Activated naive CD8-positive, alpha-beta T cell (primary cell): ENCODE results near the gene CHRNA10.
"Not testable (repeated sequence)": the region's sequence is repeated elsewhere in the genome, so short reads cannot be mapped to it uniquely, and the experiment has no call there.

Experiments used
- H3K27ac Mint-ChIP-seq: one replicate; pipeline ENCODE4 v1.8.0; 2021; ENCODE audit warnings: mixed read lengths
- H3K27me3 Mint-ChIP-seq: one replicate; pipeline ENCODE4 v1.8.0; 2021; ENCODE audit warnings: mixed read lengths
- H3K36me3 Mint-ChIP-seq: one replicate; pipeline ENCODE4 v1.8.0; 2021; ENCODE audit warnings: mixed read lengths
- H3K4me1 Mint-ChIP-seq: one replicate; pipeline ENCODE4 v1.8.0; 2021; ENCODE audit warnings: low read depth, mixed read lengths
- H3K4me3 Mint-ChIP-seq: one replicate; pipeline ENCODE4 v1.8.0; 2021; ENCODE audit warnings: mild to moderate bottlenecking, mixed read lengths
- H3K9me3 Mint-ChIP-seq: one replicate; pipeline ENCODE4 v1.8.0; 2021; ENCODE audit warnings: low read depth, mixed read lengths

CHRNA10 gene

DNA sequence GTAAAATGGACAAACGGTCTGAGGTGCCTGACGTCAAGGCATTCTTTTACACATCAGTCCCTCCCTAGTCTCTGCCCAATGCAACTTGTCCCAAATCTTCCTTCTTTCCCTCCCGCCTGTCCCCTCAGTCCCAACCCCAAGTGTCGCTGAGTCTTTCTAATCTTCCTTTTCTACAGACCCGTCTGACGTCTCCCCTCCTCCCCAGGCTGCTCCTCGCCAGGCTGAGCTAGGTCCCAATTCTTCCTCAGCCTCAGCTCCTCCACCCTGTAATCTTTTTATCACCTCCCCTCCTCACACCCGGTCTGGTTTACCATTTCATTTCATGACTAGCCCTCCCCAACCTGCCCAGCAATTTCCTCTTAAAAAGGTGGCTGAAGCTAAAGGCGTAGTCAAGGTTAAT is 21.8 kb downstream of the CHRNA10 start:
- H3K4me3 Mint-ChIP-seq, H3K27ac Mint-ChIP-seq, H3K9me3 Mint-ChIP-seq, H3K36me3 Mint-ChIP-seq, H3K4me1 Mint-ChIP-seq: not testable (repeated sequence)
- peaks cover 22% of the 10 kb centered on the region for H3K27me3 Mint-ChIP-seq

- not testable (repeated sequence) for H3K4me3 Mint-ChIP-seq, H3K9me3 Mint-ChIP-seq, H3K27ac Mint-ChIP-seq, H3K4me1 Mint-ChIP-seq, H3K36me3 Mint-ChIP-seq
- H3K27me3 Mint-ChIP-seq: peaks cover 26% of the 10 kb centered on the region
These were observed 22.3 kb downstream of the CHRNA10 start for GRCh38 chr11:3648843-3649242.

DNA sequence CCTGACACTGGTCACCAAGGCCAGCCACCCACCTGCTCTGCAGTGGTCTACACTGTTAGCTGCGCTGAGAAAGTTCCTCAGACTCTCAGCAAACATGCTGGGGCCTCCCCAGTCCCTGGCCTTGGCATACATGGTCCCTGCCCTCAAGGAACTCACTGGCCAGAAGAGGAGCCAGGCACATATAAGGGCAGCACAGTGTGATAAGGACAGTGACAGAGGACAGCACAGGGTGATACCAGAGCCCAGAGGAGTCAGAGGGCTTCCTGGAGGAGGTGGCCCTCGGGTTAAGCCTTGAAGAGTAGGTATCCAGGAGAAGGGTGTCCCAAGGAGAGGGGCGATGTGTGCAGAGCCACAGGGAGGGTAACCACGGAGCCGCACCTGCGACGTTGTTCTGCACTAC is 25.6 kb downstream of the CHRNA10 start:
- Mint-ChIP-seq H3K9me3 (no peaks in the 10 kb centered on the region), H3K4me1 (peaks cover 6% of the 10 kb centered on the region), H3K27me3 (peaks cover 30% of the 10 kb centered on the region), H3K36me3 (peaks cover 4% of the 10 kb centered on the region), H3K4me3 (no peak overlapping the region), H3K27ac (no peak overlapping the region)

- H3K4me3 Mint-ChIP-seq: peak within 1 kb of the TSS; percentile 22
- H3K27ac Mint-ChIP-seq: no peak within 1 kb of the TSS
- peaks cover 6% of the 10 kb centered on the region for H3K4me1 Mint-ChIP-seq
- peaks cover 4% of the 10 kb centered on the region for H3K36me3 Mint-ChIP-seq
- peaks cover 28% of the 10 kb centered on the region for H3K27me3 Mint-ChIP-seq
- no peaks in the 10 kb centered on the region for H3K9me3 Mint-ChIP-seq
These were observed 26.4 kb downstream of the CHRNA10 start, which contains the start of gene ART1 for GRCh38 chr11:3644817-3645235. Gene ART1, plus strand, starts transcription at chr11:3645128. Its CDS starts 14,086 bp downstream, at chr11:3659214.

- H3K9me3 Mint-ChIP-seq, H3K27ac Mint-ChIP-seq, H3K36me3 Mint-ChIP-seq, H3K4me1 Mint-ChIP-seq: not testable (repeated sequence)
- Mint-ChIP-seq H3K27me3 (peaks cover 27% of the 10 kb centered on the region), H3K4me3 (peak overlapping the region; percentile 82)
These were observed 28.1 kb downstream of the CHRNA10 start for GRCh38 chr11:3643102-3643546.

GRCh38 chr11:3642071-3642951 is 28.9 kb downstream of the CHRNA10 start:
- H3K27ac Mint-ChIP-seq: no peak overlapping the region
- no peaks in the 10 kb centered on the region for H3K9me3 Mint-ChIP-seq
- H3K36me3 Mint-ChIP-seq: peaks cover 4% of the 10 kb centered on the region
- peaks cover 6% of the 10 kb centered on the region for H3K4me1 Mint-ChIP-seq
- H3K4me3 Mint-ChIP-seq: peak overlapping the region; percentile 82
- peaks cover 27% of the 10 kb centered on the region for H3K27me3 Mint-ChIP-seq

DNA sequence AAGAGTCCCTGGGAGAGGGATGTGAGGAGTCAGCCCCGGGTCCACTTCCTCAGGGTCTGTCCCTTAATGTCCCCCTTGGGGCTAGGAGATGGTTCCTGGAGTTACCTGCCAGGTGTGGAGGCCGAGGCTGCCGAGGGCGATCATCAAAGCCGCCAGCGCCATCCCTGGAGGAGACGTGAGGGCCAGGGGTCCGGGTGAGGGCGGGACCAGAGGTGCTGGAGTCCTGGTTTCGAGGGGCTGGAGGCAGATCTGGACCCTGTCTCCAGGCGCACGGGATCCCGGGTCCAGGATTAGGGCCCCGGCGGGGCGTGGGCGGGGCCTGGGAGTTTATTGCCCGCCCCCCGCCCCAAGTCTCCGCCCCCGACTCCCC is 29.5 kb downstream of the CHRNA10 start, which contains the start of gene ART5:
Gene ART5, minus strand, starts transcription at position 292 of the 370 bp plus-strand sequence. Its CDS starts 130 bp downstream, at position 162.
- Mint-ChIP-seq H3K27ac (no peak within 1 kb of the TSS), H3K4me3 (peak within 1 kb of the TSS; percentile 82), H3K4me1 (peaks cover 6% of the 10 kb centered on the region), H3K9me3 (no peaks in the 10 kb centered on the region), H3K36me3 (peaks cover 4% of the 10 kb centered on the region), H3K27me3 (peaks cover 26% of the 10 kb centered on the region)

DNA sequence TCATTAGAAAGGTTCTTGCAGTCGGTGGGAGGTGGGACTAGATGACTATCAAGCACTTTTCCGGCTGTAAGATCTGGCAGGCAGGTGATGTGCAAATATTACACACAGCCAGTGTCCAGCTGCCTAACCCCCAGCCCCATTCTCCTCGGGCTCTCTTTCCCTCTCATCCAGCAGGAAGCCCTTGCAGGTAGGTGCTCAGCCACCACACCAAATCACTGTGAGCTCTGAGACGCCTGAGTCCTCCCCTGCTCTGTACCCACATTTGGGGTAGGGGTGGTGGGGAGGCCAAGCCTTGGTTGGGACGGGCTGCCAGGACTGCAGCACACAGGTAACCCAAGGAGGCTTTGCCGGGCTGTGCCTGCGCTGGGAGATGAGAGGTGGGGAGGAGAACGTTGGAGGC is 30.0 kb downstream of the CHRNA10 start:
- peaks cover 4% of the 10 kb centered on the region for H3K36me3 Mint-ChIP-seq
- peaks cover 6% of the 10 kb centered on the region for H3K4me1 Mint-ChIP-seq
- H3K9me3 Mint-ChIP-seq: no peaks in the 10 kb centered on the region
- no peak overlapping the region for H3K27ac Mint-ChIP-seq
- peak overlapping the region; percentile 79 for H3K4me3 Mint-ChIP-seq
- H3K27me3 Mint-ChIP-seq: peaks cover 24% of the 10 kb centered on the region

DNA sequence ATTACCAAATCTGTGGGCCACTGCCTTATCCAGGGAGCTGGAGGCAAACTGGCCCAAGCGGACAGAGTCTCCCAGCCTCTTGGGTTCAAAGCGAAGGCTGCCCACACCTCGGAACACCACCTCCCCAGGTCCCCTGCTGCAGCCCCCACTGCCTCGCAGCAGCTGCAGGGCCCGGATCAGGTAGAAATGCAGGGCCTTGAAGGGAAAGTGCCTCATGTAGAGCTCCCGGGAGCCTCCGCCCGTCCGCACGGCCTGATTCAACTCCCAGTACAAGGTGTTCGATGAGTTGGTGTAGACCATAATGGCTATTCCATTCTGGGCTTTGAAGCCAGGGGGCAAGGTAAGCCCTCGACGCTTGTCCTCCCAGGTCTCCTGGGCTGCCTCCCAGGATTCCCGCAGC is 31.3 kb downstream of the CHRNA10 start:
- no peaks in the 10 kb centered on the region for H3K9me3 Mint-ChIP-seq
- H3K27ac Mint-ChIP-seq: no peak overlapping the region
- peaks cover 20% of the 10 kb centered on the region for H3K27me3 Mint-ChIP-seq
- peaks cover 6% of the 10 kb centered on the region for H3K4me1 Mint-ChIP-seq
- peaks cover 4% of the 10 kb centered on the region for H3K36me3 Mint-ChIP-seq
- no peak overlapping the region for H3K4me3 Mint-ChIP-seq

GRCh38 chr11:3638513-3638912 is 32.7 kb downstream of the CHRNA10 start:
- no peaks in the 10 kb centered on the region for H3K9me3 Mint-ChIP-seq

GRCh38 chr11:3637201-3637600 is 34.0 kb downstream of the CHRNA10 start:
- Mint-ChIP-seq H3K36me3 (no peaks in the 10 kb centered on the region), H3K27ac (no peak overlapping the region), H3K4me3 (no peak overlapping the region), H3K4me1 (peaks cover 2% of the 10 kb centered on the region), H3K27me3 (peaks cover 6% of the 10 kb centered on the region), H3K9me3 (no peaks in the 10 kb centered on the region)

More at GRCh38 chr11:3638513-3638912, 32.7 kb downstream of the CHRNA10 start:
- no peak overlapping the region for H3K27ac Mint-ChIP-seq
- H3K36me3 Mint-ChIP-seq: no peaks in the 10 kb centered on the region
- no peak overlapping the region for H3K4me3 Mint-ChIP-seq
- peaks cover 9% of the 10 kb centered on the region for H3K27me3 Mint-ChIP-seq
- H3K4me1 Mint-ChIP-seq: peaks cover 6% of the 10 kb centered on the region

DNA sequence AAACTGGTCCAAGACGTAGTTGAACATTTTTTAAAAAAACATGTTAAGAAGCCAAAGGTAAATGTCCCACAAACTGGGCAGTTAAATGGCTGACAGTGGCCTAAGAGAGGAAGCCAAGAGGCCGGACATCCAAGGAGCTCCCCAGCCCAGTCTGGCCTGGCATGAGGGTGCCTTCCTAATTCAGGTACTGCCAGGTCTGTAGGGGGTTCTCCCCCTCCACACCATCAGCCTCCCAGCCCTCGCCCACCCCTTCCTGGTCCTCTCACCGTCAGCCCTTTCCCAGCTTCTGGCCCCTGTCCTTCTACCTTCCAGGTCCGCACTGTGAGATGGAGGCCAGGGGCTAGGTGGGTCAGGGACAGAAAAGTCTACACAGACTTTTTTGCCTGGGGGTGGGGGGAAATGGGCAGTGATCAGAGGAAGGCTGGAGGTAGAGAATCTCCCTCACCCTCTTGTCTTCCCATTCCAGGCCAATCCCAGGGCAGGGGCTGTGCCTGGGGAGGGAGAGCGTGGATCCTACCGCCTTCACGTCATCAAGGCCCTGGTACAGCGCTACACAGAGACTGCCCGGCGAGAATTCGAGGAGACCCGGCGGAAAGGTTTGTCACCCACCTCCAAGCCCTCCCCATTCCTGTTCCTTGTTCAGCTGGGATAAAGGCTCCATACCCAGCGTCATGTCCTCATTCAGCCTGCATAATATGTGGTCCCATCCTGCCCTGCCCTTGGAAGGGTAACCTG is 35.4 kb downstream of the CHRNA10 start:
- H3K27ac Mint-ChIP-seq: no peak overlapping the region
- no peaks in the 10 kb centered on the region for H3K4me1 Mint-ChIP-seq
- H3K36me3 Mint-ChIP-seq: no peaks in the 10 kb centered on the region
- no peak overlapping the region for H3K4me3 Mint-ChIP-seq
- H3K9me3 Mint-ChIP-seq: no peaks in the 10 kb centered on the region
- peaks cover 3% of the 10 kb centered on the region for H3K27me3 Mint-ChIP-seq

DNA sequence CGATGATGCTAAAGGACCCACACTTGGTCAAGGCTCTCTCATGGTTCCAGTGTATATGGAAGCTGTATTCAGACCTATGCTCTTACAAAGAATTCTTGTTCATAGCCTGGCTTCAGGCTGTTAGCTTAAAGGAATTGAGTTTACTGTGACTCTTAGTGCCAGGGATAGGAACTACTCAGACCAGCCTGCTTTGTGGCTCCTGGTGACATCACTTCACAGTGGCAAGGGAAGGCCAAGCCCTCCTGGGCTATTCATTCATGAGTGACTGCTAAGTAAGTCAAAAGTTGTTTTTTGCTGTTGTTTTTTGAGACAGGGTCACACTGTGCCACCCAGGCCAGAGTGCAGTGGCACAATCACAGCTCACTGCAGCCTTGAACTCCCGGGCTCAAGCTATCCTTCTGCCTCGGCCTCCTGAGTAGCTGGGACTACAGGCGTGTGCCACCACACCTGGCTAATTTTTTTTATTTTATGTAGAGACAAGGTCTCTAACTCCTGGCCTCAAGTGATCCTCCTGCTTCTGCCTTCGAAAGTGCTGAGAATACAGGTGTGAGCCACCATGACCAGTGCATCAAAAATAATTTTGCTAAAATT is 39.0 kb downstream of the CHRNA10 start:
- H3K27ac Mint-ChIP-seq: no peak overlapping the region
- H3K4me3 Mint-ChIP-seq: no peak overlapping the region
- no peaks in the 10 kb centered on the region for H3K4me1 Mint-ChIP-seq
- H3K27me3 Mint-ChIP-seq: peaks cover 1% of the 10 kb centered on the region
- H3K36me3 Mint-ChIP-seq: no peaks in the 10 kb centered on the region
- H3K9me3 Mint-ChIP-seq: no peaks in the 10 kb centered on the region

DNA sequence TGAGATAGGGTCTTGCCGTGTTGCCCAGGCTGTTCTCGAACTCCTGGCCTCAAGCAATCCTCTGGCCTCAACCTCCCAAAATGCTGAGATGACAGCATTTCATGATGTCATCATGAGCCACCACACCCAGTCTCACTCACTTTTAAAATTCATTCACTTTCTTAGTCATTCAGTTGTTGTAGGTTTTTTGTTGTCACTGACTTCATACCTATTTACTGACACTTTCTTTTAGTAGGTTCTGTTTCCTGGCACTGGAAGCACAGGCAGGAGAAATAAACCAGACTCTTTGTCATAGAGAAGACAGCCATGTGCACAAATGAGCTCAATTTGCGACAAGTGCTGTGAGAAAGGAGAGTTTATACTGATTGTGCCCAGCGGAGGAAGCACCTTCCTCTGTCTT is 39.9 kb downstream of the CHRNA10 start:
- Mint-ChIP-seq H3K27me3 (peaks cover 1% of the 10 kb centered on the region), H3K9me3 (no peaks in the 10 kb centered on the region), H3K36me3 (no peaks in the 10 kb centered on the region), H3K4me3 (no peak overlapping the region), H3K27ac (no peak overlapping the region), H3K4me1 (peaks cover 5% of the 10 kb centered on the region)

DNA sequence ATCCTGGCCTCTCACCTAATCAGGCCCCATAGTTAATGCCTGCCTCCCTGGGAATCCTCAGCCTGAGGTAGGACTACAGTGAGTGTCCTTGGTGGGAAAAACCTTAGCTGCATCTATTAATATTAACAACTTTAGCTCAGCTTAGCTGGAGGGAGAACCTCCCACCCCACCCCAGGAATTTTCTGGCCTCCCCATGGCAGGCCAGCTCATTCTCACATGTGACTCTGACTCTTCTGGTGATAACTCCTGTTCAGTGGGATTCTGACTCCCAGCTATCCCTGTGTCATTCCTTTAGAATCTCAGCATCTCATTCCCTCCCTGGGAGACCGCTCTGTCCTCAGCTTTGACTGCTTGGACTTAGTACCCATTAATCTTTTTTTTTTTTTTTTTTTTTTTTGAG is 43.9 kb downstream of the CHRNA10 start:
- Mint-ChIP-seq H3K4me1 (peaks cover 5% of the 10 kb centered on the region), H3K27ac (no peak overlapping the region), H3K9me3 (no peaks in the 10 kb centered on the region), H3K4me3 (no peak overlapping the region), H3K27me3 (peaks cover 1% of the 10 kb centered on the region), H3K36me3 (no peaks in the 10 kb centered on the region)
